ENCODE measurements around the gene ADGRG1.
A peak's percentile ranks its signal among the peaks of the same experiment; 100 is the strongest.

ADGRG1 gene

DNA sequence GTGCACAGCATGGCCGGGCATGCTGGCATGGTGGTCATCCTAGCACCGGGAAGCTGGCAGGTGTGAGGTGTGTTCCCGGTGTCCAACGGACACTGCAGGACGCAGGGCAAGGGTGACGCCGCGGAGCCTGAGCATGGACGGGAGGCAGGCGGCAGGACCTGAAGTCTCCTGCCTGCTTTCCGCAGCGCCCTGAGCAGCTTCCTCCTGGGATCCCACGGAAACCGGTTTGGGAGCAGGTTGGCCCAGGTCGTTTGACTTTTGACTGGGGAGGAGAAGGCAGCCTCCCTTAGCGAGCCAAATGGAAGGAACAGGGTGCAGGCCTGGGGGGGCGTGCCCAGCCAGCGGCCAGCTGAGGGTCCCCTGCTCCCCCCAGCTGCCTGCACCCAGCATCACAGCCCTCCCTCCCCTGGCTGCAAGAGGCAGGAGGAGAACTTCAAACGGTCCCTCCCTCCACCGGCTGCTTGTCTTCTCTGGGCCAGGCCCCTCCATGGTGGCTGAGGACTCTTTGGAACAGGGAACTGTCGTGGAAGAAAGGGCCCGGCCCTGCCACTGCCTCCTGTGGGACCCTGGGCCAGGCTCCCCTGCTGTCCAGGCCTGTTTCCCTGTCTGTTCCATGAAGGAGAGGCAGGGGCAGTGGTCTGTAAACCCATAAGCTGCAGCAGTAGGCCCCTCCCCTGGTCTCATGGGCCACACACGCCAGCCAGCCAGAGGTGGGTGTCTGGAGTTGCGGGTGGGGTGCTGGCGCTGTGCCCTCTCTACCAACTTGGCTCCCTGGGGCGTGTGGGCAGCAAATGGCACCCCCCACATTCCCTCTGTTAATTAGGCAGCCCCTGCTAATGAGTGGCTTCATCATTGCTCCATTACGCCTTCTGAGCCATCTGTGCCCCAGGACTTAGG lies 7.8 kb upstream of the ADGRG1 start:
- peak; percentile 38 for DNase-seq

GRCh38 chr16:57621521-57622271 lies 6.7 kb upstream of the ADGRG1 start:
- DNase-seq: no peak

DNA sequence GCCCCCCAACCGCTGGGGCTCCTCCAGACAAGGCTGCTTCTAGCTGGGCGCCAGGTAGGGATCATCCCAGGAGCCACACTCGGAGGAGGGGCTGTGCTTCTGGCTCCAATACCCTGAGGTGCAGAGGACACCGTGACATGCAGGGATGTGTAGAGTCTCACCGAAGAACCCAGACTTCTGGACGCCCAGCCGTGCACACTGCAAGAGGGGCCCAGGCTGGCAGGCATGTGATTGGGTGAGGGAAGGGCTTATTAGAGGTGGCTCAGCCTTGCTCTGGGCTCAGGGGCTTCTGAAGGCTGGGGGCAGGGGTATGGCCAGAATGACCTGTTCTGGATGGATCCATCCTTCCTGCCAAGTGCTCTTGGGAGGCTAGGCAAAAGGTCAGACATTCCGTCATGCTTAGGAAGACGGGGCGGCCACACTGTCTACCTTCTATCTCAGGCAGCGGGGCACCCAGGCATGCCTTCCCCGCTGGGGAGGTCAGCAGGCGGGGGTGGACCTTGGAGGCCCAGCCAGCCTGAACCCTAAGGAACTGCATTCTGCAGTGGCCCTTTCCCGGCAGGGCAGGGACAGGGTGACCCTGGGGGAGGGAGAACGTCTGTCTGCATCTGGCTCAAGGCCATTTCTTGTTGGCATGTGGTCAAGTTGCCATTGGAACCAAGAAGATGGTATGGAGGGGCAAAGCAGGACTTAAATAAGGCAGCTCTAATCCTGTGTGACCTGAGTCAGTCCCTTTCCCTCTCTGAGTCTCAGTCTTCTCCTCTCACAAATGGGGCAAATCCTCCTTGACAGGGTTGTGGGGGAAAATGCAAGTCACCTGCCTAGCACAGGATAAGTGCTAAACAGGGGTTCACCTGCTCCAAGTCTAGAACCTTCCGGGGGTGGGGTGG lies 5.8 kb upstream of the ADGRG1 start:
- DNase-seq: no peak

DNA sequence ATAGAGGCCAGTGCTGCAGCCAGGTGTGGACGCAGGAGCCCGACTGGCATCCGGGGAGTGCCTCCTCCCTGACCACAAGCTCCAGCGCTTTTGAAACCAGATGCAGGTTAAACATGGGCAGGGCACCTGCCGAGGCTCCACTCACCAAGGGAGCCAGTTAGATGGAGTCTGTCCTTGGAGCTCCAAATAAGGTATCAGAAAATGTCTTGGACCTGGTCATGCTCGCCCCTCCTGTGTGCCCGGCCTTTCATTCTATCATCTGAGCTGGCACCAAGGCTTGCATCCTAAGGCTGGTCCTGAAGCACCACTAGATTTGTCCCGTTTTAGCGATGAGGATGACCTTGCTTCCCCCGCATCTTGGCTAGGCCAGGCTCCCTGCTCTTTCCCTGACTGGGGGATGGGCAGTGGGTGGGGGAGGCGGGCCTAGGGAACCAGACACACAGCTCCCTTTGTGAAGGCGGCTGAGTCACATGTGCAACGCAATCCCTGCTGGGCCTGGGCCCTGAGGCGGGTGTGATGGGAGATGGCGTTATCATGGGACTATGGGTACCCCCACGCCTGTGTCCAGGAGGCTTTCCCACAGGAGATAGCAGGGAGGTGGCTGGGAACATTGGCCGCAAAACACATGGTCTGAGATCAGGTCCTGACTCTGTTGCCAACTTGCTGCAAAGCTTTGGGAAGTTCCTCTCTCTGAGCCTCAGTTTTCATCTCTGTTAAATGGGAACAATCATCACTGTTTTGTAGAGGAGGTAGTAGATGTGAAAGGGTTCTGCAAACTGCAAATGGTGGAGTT lies 5.0 kb upstream of the ADGRG1 start:
- no peak for DNase-seq

DNA sequence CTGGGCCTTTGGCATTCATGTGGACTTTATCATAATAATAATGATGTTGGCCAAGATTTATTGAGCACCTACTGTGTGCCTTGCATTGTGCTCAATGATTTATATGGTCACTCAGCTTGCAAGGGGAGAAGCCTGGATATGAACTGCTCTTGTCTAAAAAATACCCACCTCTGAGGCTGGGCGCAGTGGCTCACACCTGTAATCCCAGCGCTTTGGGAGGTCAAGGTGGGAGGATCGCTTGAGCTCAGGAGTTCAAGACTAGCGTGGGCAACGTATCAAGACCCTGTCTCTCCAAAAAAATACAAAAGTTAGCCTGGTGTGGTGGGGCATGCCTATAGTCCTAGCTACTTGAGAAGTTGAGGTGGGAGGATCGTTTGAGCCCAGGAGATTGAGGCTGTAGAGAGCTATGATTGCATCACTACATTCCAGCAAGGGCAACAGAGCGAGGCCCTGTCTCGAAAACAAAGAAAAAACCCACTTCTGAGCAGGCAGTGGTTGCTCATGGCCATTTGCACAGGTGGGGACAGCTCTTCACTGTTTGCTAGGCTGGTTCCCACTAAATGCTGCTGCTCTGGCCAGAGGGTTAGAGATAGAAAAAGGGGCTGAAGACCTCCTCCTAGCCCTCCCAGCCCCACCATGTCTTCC lies 4.3 kb upstream of the ADGRG1 start:
- no peak for DNase-seq

DNA sequence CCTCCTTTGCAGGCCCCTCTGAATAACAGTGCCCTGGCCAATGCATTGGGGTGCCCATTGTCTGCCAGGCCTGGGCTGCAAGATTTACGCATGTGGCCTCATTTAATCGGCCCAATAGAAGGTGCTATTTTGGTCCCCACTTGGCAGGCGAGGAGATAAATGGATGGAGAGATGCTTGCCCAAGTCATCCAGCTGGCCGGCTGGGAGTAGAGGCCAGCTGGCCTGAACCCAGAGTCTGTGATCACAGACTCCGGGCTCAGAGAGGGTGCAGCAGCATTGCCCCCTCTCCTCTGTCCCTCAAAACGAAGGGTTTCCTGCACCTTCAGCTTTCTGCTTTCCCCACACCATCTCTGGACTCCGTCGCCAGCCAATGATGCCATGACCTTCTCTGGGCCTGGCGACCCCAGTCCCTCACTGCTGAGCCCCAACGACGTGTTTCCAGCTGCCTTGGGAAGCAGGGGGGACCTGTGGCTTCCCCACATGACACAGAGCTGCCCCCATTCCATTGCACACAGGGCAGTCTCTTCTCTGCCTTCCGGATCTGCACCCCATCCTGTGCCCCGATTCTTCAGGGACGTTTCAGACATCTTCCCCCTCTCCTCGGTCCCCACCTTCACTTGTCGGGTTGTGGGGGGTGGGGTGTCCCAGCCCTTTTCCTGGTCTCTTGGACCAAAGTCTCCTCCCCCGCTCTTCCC lies 3.5 kb upstream of the ADGRG1 start:
- no peak for DNase-seq

GRCh38 chr16:57626420-57627170 lies 1.8 kb upstream of the ADGRG1 start:
- no peak for DNase-seq

GRCh38 chr16:57627184-57627871 lies 1.1 kb upstream of the ADGRG1 start:
- DNase-seq: no peak

DNA sequence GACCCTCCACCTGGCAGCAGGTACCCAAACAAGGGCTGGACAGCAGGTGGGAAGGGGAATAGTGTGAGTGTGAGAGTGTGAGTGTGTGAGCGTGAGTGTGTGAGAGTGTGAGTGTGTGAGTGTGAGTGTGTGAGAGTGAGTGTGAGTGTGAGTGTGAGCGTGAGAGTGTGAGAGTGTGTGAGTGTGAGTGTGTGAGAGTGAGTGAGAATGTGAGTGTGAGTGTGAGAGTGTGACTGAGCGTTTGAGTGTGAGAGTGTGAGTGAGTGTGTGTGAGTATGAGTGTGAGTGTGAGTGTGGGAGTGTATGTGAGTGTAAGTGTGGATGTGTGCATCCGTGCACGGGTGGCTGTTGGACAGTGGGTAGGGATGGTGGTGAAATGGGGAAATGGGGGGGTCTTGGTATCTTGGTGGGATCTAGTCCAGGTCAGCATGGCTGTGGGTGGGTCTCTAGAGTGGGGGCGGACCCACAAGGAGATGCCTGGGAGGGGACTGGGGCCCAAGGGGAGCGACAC lies 408 bp downstream of the ADGRG1 start:
- DNase-seq: no peak

GRCh38 chr16:57629516-57630406 lies 1.3 kb downstream of the ADGRG1 start:
- DNase-seq: no peak

DNA sequence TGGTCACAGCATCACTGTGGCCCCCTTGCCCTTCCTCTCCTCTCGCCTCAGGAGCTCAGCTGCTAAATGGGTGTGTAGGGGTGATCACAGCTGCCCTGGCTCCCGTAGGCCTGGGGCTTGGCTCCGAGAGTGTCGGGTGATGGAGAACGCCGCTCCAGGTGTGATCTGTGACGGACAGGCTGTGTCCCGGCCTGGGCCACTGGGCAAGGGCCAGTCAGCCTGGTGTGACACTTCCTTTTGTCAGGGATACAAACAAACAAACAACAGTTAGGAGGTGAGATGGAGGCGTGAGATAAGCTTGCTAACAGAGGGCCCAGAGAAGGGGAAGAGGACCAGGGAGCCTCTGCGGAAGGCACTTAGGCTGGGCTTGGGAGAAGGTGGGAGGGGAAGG lies 2.0 kb downstream of the ADGRG1 start:
- no peak for DNase-seq

- DNase-seq: no peak
These were observed 2.8 kb downstream of the ADGRG1 start for GRCh38 chr16:57630931-57631845.

GRCh38 chr16:57632568-57632967 lies 4.1 kb downstream of the ADGRG1 start:
- DNase-seq: no peak

DNA sequence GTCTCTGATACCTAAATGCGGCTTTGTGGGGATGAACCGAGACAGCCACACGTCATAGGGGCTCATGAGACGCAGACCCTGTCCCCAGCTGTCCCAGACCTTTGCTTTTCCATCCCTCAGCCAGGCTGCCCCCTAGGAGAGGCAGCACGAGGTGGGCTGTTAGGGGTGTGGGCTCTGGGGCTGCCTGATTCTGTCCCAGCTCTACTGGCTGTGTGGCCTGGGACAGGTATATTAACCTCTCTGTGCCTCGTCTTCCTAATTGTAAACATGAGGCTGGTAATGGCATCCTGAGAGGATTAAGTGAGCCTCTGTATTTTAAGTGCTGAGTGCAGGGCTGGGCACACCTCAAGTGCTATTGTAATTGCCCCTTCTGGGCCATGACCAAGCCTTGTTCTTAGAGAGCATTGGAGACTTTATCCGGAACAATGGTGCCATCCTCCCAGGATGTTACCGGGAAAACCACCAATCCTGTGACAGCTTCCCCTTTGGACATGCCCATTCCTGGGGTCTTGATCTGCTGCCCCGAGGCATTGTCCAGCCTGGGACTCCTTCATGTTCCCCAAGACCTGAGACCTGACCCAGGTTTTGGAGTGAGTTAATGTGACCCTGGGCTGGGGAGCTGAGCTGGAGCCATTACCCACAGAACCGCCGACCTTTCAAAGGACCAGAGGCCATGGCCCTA lies 5.1 kb downstream of the ADGRG1 start:
- no peak for DNase-seq

DNA sequence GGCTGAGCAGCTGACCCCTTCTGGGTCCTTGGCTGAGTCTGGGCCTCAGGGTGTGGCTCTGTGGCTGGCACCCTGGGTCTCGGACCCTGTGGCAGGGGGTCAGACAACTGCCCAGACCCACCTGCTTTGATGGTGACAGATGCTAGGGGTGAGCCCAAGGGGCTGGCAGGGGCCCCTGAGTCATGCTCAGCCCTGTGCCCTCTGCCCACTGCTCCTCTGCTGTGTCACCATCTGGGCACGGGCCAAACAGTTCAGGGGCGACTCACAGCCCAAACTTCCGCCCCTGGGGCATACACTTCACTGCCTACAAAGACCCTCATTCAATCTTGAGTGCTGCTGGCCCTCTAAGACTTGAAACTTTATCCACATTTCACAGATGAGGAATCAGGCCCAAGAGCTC lies 5.7 kb downstream of the ADGRG1 start:
- no peak for DNase-seq

DNA sequence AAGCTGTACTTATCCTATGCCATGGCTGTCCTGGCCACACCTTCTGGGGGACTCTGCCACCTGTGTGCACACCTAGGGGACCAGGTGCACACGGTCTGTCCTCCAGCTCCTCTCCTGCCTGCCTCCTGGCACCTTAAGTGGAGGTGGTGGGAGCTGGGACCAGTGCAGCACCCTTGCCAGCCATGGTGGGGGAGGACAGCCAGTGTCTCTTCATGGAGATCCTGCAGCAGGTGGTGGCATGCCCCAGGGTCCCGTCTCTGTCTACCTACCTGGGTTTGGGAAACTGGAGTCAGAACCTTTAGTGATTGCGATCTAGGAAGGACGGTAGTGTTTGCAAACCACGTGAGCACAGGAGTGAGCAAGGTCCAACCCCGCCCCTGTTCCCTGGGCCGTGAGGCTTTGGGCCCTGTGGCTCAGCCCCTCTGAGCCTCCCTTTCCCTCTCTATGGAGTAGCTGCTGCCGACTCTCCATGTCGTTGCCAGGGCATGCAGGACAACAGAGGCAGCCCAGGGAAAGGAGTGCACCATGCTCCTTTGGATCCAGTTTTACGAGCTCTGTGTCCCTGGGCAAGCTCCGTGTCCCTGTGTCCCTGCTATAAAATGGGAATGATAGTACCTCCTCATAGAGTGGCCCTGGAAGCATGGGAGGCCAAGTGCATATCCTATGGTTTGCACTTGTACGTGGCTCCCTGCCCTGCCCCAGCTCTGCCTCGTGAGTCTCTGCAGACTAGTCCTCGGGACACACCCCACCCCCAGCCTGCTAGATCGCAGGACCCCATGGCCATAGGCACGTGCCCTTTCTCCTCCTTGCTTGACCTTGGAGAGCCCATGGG lies 7.1 kb downstream of the ADGRG1 start:
- DNase-seq: no peak
